MCF 10A (cell line): ENCODE measurements around the gene CEP70. TPM values are rescaled to one million over a fixed set of nuclear protein-coding genes. Genes with fewer than 3 reads are reported as not detected.
A peak's percentile ranks its signal among the peaks of the same experiment; 100 is the strongest.
"Not testable (repeated sequence)": the region's sequence is repeated elsewhere in the genome, so short reads cannot be mapped to it uniquely, and the experiment has no call there.

ENCODE experiments used
- BruUV-seq: library from RNA; stranded (reverse); fragments of 400-500 nt; replicated peaks from 2 replicates; lab custom pipeline; 2021; lab: Mats Ljungman, UMichigan
- CTCF ChIA-PET: fragments of 300-600 bp; sonication (Branson Sonifier 250); formaldehyde crosslinking; extraction: SDS; loops from one replicate; lab custom pipeline; 2021; ENCODE audit warnings: antibody characterized with exemption, inconsistent platforms; lab: Yijun Ruan, JAX
- POLR2A ChIA-PET: fragments of 300-600, 350-650 bp; sonication (Branson Sonifier 250); formaldehyde crosslinking; extraction: SDS; loops from one replicate; lab custom pipeline; 2020; ENCODE audit warnings: antibody characterized with exemption, inconsistent platforms; lab: Yijun Ruan, JAX
- DNase-seq: peaks from one replicate; pipeline ENCODE4 v3.0.0-alpha.2; 2018; ENCODE audit not compliant: unreplicated experiment
- H3K27ac Mint-ChIP-seq: one replicate; pipeline ENCODE4 v1.8.0; 2022; ENCODE audit warnings: mild to moderate bottlenecking, low read depth, mixed read lengths; ENCODE audit not compliant: unreplicated experiment
- H3K27me3 Mint-ChIP-seq: one replicate; pipeline ENCODE4 v1.8.0; 2022; ENCODE audit warnings: mixed read lengths; ENCODE audit not compliant: insufficient read depth, unreplicated experiment
- H3K36me3 Mint-ChIP-seq: one replicate; pipeline ENCODE4 v1.8.0; 2022; ENCODE audit warnings: mild to moderate bottlenecking, moderate library complexity, mixed read lengths; ENCODE audit not compliant: insufficient read depth, unreplicated experiment
- H3K4me1 Mint-ChIP-seq: one replicate; pipeline ENCODE4 v1.8.0; 2022; ENCODE audit warnings: mixed read lengths; ENCODE audit not compliant: insufficient read depth, unreplicated experiment
- H3K4me3 Mint-ChIP-seq: one replicate; pipeline ENCODE4 v1.8.0; 2022; ENCODE audit warnings: mild to moderate bottlenecking, moderate library complexity, mixed read lengths; ENCODE audit not compliant: unreplicated experiment
- H3K9me3 Mint-ChIP-seq: one replicate; pipeline ENCODE4 v1.8.0; 2022; ENCODE audit warnings: mixed read lengths; ENCODE audit not compliant: unreplicated experiment
- intact Hi-C: fragments of 100-400 bp; cut with micrococcal nuclease; formaldehyde crosslinking; loops from 2 replicates; pipeline ENCODE4 v1.14.1; 2022
- total RNA-seq: library from RNA; stranded (reverse); gene quantifications from 2 replicates; pipeline ENCODE4 v1.2.3, GENCODE V29; 2022
- TF ChIP-seq, protein P1 (sequence below): fragments of 200-600 bp; IDR thresholded peaks from one replicate; pipeline ENCODE4 v1.8.0; 2022; ENCODE audit warnings: antibody characterized with exemption, mild to moderate bottlenecking; ENCODE audit not compliant: unreplicated experiment

Gene CEP70
- total RNA-seq, 1 experiment from 2014 or later: 21.3 TPM

DNA sequence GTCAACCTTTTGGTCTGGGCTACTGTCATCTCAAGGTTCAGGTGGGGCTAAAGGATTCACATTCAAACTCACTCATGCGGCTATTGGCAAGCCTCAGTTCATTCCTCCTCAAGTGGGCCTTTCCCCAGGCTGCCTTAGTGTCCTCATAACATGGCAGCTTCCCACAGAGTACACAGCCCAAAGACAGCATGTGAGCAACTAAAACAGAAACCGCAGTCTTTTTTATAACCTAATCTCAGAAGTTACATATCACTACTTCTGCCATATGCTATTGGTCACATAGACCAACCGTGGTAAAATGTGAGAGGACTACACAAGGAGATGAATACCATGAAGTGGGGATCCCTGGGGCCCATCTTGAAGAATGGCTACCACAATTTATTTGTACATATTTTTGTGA, 4.5 kb upstream of the CEP70 start:
- Mint-ChIP-seq H3K27me3 (no peaks in the 10 kb centered on the region), H3K36me3 (peaks cover 12% of the 10 kb centered on the region), H3K4me1 (no peaks in the 10 kb centered on the region), H3K9me3 (no peaks in the 10 kb centered on the region), H3K27ac (no peak overlapping the region), H3K4me3 (no peak overlapping the region)
- BruUV-seq: no TSS peak
- no peak for DNase-seq
- POLR2A ChIA-PET: interaction anchor here (0.9 to 2.9 kb wide), 4 partner anchors 10 to 424 kb away, joined by 3 to 12 read pairs (median 6); partner anchors contain the start of genes DBR1 and FAIM
- TF ChIP-seq, protein P1, sequence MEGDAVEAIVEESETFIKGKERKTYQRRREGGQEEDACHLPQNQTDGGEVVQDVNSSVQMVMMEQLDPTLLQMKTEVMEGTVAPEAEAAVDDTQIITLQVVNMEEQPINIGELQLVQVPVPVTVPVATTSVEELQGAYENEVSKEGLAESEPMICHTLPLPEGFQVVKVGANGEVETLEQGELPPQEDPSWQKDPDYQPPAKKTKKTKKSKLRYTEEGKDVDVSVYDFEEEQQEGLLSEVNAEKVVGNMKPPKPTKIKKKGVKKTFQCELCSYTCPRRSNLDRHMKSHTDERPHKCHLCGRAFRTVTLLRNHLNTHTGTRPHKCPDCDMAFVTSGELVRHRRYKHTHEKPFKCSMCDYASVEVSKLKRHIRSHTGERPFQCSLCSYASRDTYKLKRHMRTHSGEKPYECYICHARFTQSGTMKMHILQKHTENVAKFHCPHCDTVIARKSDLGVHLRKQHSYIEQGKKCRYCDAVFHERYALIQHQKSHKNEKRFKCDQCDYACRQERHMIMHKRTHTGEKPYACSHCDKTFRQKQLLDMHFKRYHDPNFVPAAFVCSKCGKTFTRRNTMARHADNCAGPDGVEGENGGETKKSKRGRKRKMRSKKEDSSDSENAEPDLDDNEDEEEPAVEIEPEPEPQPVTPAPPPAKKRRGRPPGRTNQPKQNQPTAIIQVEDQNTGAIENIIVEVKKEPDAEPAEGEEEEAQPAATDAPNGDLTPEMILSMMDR: no peak
- CTCF ChIA-PET: interaction anchor here (0.6 to 13.5 kb wide), 4 partner anchors 11 to 323 kb away, joined by 3 to 364 read pairs (median 4); partner anchors contain the start of gene FAIM
- intact Hi-C loops: loop anchor here (10.0 kb wide), 2 partner anchors 236 to 414 kb away; partner anchors contain the start of genes ARMC8 and PIK3CB

DNA sequence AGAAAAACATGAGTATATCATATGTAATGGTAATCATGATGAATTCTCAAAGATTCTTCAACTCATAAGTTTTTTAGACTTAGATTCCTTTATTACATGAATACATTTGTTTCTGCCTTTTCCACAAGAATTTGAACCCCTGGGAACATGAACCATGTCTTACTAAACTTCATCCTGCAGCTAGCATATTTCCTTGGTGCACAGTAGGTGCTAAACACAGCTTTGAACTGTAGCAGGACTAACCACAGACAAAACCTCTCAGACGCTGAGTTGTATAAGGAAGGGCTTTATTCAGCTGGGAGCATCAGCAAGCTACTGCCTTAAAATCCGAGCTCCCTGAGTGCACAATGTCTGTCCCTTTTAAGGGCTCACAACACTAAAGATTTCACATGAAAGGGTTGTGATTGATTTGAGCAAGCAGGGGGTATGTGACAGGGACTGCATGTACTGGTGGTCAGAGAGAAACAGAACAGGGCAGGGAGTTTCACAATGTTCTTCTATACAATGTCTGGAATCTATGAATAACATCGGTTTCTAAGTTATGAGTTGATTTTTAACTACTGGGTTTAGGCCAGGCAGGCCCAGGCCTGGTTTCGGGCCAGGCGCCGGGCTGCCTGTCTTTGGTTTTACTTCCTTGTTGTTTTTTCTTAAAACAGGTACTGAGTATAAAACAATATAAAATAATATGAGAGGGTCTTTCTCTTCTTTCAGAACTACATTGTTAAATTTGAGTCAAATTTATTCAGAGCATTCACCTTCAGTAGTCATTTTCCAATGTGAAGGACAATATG, 3.3 kb upstream of the CEP70 start:
- H3K9me3 Mint-ChIP-seq, H3K4me3 Mint-ChIP-seq, H3K36me3 Mint-ChIP-seq, H3K27me3 Mint-ChIP-seq, H3K4me1 Mint-ChIP-seq, BruUV-seq, DNase-seq: not testable (repeated sequence)
- CTCF ChIA-PET: interaction anchor here (0.7 to 13.5 kb wide), 4 partner anchors 28 to 324 kb away, joined by 3 to 364 read pairs (median 6); no protein-coding TSS in a partner anchor
- intact Hi-C loops: loop anchor here (10.0 kb wide), 2 partner anchors 237 to 413 kb away; partner anchors contain the start of genes ARMC8 and PIK3CB
- peak overlapping the region; percentile 81 for H3K27ac Mint-ChIP-seq
- POLR2A ChIA-PET: interaction anchor here (0.6 to 2.2 kb wide), 6 partner anchors 29 to 422 kb away, joined by 3 to 7 read pairs (median 4); partner anchors contain the start of gene DBR1

DNA sequence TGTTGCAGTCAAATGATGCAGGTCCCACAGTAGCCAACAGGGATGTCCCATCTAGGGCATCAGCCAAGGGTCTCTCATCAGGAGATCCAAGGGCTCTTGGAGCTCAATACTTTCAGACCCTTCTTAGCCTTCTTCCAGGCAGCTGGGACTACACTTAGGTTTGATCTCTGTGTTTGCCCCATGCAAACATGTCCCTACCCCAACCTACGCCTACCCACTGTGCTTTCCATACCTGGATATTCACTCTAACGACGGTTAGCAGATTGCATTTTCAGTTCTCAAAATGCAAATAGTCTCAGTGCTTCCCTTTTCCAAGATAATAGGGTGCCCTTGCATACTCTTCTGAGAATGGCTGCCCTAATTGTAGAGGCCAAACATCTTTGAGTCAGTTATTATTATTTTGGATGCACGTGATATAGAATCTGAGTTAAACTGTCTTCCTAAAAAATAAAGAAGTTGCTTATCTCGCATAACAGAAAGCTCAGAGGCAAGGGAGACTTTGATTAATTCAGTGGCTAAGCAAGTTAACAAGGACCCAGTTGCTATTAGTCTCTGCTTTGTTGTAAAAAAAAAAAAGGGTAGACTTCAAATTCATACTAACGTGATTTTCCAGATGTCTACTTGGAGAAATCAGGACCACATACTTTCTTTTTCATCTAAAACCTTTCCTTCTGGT, 1.0 kb upstream of the CEP70 start:
- Mint-ChIP-seq H3K4me1 (no peaks in the 10 kb centered on the region), H3K27me3 (no peaks in the 10 kb centered on the region), H3K27ac (peak overlapping the region; percentile 69), H3K9me3 (no peaks in the 10 kb centered on the region), H3K4me3 (peak overlapping the region; percentile 81), H3K36me3 (no peaks in the 10 kb centered on the region)
- TF ChIP-seq, protein P1: no peak
- ChIA-PET POLR2A (interaction anchor here (1.0 to 2.9 kb wide), 14 partner anchors 13 to 749 kb away, joined by 3 to 62 read pairs (median 4); partner anchors contain the start of genes ARMC8, FAIM, MRPS22 and PIK3CB), CTCF (interaction anchor here (0.6 to 13.5 kb wide), 39 partner anchors 8 to 1090 kb away, joined by 3 to 364 read pairs (median 4); no protein-coding TSS in a partner anchor)
- no TSS peak for BruUV-seq
- no peak for DNase-seq
- intact Hi-C loops: loop anchor here (1.0 to 10.0 kb wide), 9 partner anchors 103 to 410 kb away; partner anchors contain the start of genes ARMC8 and PIK3CB

DNA sequence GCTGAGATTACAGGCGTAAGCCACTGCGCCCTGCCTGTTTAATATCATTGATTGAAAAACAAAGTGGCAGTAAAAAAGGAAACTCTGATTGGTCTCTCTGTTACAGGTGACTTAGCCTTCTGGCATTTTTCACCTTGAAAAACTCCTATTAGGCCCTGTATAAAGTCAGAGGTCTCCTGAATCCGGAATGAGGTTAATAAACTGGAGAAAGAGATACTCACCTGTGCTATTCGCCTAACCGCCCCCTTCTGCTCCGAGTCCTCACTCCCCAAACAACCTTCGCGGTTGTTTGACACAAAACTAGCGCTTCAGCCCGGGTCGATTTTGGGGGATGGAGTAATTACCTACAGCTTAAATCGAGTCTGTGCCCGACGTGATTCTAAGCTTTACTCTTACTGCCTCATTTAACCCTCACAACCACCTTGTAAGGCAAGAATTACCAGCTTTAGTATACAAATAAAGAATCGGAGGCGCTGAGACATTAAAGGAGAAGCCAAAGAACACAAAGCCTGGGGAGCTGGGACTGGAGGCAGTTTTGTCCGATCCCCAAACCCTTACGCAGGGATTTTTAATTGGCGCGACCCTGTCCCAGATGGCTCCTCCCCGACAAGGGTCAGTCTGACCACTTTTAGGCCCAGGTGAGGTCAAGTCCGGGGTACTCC, 441 bp downstream of the CEP70 start:
- Mint-ChIP-seq H3K36me3 (peaks cover 5% of the 10 kb centered on the region), H3K9me3 (no peaks in the 10 kb centered on the region), H3K27me3 (no peaks in the 10 kb centered on the region), H3K27ac (peak overlapping the region; percentile 69), H3K4me1 (no peaks in the 10 kb centered on the region), H3K4me3 (peak overlapping the region; percentile 81)
- intact Hi-C loops: loop anchor here (1.0 to 10.0 kb wide), 9 partner anchors 101 to 409 kb away; partner anchors contain the start of genes ARMC8 and PIK3CB
- DNase-seq: no peak
- TSS peak; percentile 72 for BruUV-seq
- POLR2A ChIA-PET: interaction anchor here (0.6 to 2.9 kb wide), 26 partner anchors 9 to 1008 kb away, joined by 3 to 62 read pairs (median 4); partner anchors contain the start of genes ARMC8, FAIM, MRAS and MRPS22
- CTCF ChIA-PET: interaction anchor here (0.6 to 13.5 kb wide), 31 partner anchors 7 to 517 kb away, joined by 3 to 364 read pairs (median 4); no protein-coding TSS in a partner anchor
- TF ChIP-seq, protein P1: no peak
